ENCODE measurements around the gene PRSS1.

Gene PRSS1

DNA sequence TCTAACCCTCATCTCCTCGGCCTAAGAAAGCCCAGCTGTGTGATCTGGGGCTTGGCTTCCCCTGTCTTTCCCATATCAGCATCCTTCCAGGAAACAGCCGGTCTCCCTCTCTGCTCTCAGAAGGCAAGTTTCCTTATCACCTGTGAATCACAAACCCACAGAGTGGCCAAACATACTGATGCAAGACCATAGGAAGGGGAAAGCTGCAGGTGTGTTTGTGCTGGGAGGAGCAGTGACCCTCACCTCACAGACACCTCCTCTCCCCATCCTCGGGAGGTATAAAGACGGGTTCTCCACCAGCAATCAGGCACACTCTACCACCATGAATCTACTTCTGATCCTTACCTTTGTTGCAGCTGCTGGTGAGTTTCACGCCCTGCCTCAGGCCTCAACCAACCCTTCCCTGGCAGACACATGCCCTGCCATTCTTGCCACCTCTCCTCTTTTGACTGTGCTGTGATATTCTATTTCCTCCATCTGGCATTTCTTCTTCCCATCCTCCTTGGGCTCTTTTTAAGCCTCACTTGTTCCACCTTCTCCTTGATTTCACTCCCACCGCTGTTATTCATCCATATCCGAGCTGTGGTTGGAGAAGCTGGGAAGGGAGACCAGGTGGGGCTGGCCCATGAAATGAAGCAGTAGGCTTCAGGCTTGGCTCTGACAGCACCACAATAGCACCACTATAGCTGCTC, 21.5 kb downstream of the PRSS1 start, which contains the start of gene PRSS2:
PRSS2 (plus strand) TSS at position 310 of the 692 bp plus-strand sequence; CDS start at position 323, 13 bp downstream.
- H3K4me3 ChIP-seq (ENCODE audit: insufficient read depth, low read length, poor library complexity, severe bottlenecking): no peak within 1 kb of the TSS
- H3K27me3 ChIP-seq (ENCODE audit: low read length): no peaks in the 10 kb centered on the region
- H3K9me2 ChIP-seq (replicated peaks; ENCODE audit: insufficient read depth, low read length): no peaks in the 10 kb centered on the region
- no peaks in the 10 kb centered on the region for H3K79me2 ChIP-seq (ENCODE audit: insufficient read depth, low read length)
- H3K36me3 ChIP-seq (ENCODE audit: low read length): no peaks in the 10 kb centered on the region
- H3K27ac ChIP-seq (ENCODE audit: low read depth, low read length): no peak within 1 kb of the TSS
- no peak within 1 kb of the TSS for H3K4me2 ChIP-seq (ENCODE audit: low read depth, low read length, poor library complexity, severe bottlenecking)
- no peaks in the 10 kb centered on the region for H3K9me3 ChIP-seq (ENCODE audit: insufficient read depth, low read length)
- H3F3A ChIP-seq (ENCODE audit: insufficient read depth): no peaks in the 10 kb centered on the region
- no peaks in the 10 kb centered on the region for H4K20me1 ChIP-seq (ENCODE audit: low read depth, low read length)
- no peak for TF ChIP-seq EZH2phosphoT487 (conservative IDR thresholded peaks at IDR 0.05; ENCODE audit: low read length)
- H2AFZ ChIP-seq (ENCODE audit: low read depth, low read length, severe bottlenecking): no peak within 1 kb of the TSS
- no peak within 1 kb of the TSS for H3K9ac ChIP-seq (ENCODE audit: low read length)

DNA sequence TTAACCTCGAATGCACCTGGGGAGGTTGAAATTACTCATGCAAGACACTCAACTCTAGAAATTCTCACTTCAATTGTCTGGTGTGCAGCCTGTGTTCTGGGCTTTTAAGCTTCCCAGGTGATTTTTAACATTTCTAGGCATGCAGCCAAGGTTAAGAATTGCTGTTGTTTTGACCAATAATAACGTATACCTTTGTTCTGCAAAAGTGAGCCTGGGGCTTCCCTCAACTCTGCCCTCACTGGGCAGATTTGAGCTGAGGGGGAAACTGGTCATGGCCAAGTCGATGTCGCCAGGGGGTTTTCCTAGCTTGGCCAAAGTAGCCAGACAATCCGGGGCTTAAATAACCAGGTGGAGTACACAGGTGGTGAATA, 22.1 kb downstream of the PRSS1 start:
- Histone ChIP-seq H3K4me3 (ENCODE audit: insufficient read depth, low read length, poor library complexity, severe bottlenecking) (no peak overlapping the region), H3K36me3 (ENCODE audit: low read length) (no peaks in the 10 kb centered on the region), H3K9ac (ENCODE audit: low read length) (no peak overlapping the region), H3K4me2 (ENCODE audit: low read depth, low read length, poor library complexity, severe bottlenecking) (no peak overlapping the region), H4K20me1 (ENCODE audit: low read depth, low read length) (no peaks in the 10 kb centered on the region), H3K27me3 (ENCODE audit: low read length) (no peaks in the 10 kb centered on the region), H3K27ac (ENCODE audit: low read depth, low read length) (no peak overlapping the region), H3K79me2 (ENCODE audit: insufficient read depth, low read length) (no peaks in the 10 kb centered on the region), H3K9me2 (replicated peaks; ENCODE audit: insufficient read depth, low read length) (no peaks in the 10 kb centered on the region), H3F3A (ENCODE audit: insufficient read depth) (no peaks in the 10 kb centered on the region), H3K9me3 (ENCODE audit: insufficient read depth, low read length) (no peaks in the 10 kb centered on the region), H2AFZ (ENCODE audit: low read depth, low read length, severe bottlenecking) (no peak overlapping the region)
- no peak for TF ChIP-seq EZH2phosphoT487 (conservative IDR thresholded peaks at IDR 0.05; ENCODE audit: low read length)
- TF ChIP-seq, protein P1, sequence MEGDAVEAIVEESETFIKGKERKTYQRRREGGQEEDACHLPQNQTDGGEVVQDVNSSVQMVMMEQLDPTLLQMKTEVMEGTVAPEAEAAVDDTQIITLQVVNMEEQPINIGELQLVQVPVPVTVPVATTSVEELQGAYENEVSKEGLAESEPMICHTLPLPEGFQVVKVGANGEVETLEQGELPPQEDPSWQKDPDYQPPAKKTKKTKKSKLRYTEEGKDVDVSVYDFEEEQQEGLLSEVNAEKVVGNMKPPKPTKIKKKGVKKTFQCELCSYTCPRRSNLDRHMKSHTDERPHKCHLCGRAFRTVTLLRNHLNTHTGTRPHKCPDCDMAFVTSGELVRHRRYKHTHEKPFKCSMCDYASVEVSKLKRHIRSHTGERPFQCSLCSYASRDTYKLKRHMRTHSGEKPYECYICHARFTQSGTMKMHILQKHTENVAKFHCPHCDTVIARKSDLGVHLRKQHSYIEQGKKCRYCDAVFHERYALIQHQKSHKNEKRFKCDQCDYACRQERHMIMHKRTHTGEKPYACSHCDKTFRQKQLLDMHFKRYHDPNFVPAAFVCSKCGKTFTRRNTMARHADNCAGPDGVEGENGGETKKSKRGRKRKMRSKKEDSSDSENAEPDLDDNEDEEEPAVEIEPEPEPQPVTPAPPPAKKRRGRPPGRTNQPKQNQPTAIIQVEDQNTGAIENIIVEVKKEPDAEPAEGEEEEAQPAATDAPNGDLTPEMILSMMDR (IDR thresholded peaks at IDR 0.05; ENCODE audit: insufficient read depth, low read length, poor library complexity, severe bottlenecking): no peak

DNA sequence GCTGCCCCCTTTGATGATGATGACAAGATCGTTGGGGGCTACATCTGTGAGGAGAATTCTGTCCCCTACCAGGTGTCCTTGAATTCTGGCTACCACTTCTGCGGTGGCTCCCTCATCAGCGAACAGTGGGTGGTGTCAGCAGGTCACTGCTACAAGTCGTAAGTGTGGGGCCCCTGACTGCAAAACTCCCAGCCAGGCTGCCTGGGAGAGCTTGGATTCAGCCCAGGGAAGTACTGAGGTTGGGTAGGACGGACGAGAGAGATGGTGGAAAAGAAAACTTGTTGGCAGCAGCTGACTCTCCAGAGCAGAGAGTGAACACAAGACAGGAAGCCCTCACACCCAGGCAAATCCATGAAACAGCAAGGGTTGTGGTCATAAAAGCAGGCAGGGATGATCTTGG, 22.8 kb downstream of the PRSS1 start:
- Histone ChIP-seq H3K27ac (ENCODE audit: low read depth, low read length) (no peak overlapping the region), H3F3A (ENCODE audit: insufficient read depth) (no peaks in the 10 kb centered on the region), H3K9me2 (replicated peaks; ENCODE audit: insufficient read depth, low read length) (no peaks in the 10 kb centered on the region), H3K36me3 (ENCODE audit: low read length) (no peaks in the 10 kb centered on the region), H3K4me3 (ENCODE audit: insufficient read depth, low read length, poor library complexity, severe bottlenecking) (no peak overlapping the region), H3K4me2 (ENCODE audit: low read depth, low read length, poor library complexity, severe bottlenecking) (no peak overlapping the region), H3K9ac (ENCODE audit: low read length) (no peak overlapping the region), H4K20me1 (ENCODE audit: low read depth, low read length) (no peaks in the 10 kb centered on the region), H2AFZ (ENCODE audit: low read depth, low read length, severe bottlenecking) (no peak overlapping the region), H3K9me3 (ENCODE audit: insufficient read depth, low read length) (no peaks in the 10 kb centered on the region), H3K79me2 (ENCODE audit: insufficient read depth, low read length) (no peaks in the 10 kb centered on the region), H3K27me3 (ENCODE audit: low read length) (no peaks in the 10 kb centered on the region)
- no peak for TF ChIP-seq EZH2phosphoT487 (conservative IDR thresholded peaks at IDR 0.05; ENCODE audit: low read length)
- TF ChIP-seq, protein P1 (IDR thresholded peaks at IDR 0.05; ENCODE audit: insufficient read depth, low read length, poor library complexity, severe bottlenecking): no peak

DNA sequence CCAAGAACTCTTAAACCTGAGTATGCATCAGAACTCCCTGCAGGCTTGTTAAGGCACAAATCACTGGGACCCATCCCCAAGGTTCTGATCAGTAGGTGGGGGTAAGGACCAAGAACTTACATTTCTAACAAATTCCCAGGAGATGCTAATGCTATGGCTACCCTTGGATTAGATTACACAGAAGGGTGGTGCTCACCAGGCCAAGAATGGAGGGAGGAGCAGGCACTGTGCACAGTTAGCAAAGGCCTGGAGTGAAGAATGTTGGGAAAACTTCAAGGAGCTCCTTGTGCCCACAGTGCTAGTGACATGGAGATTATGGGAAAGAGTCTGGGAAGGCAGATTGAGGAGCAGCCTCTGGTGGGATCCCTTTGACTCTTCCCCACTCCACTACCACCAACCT, 23.4 kb downstream of the PRSS1 start:
- H3K36me3 ChIP-seq (ENCODE audit: low read length): no peaks in the 10 kb centered on the region
- no peak for TF ChIP-seq EZH2phosphoT487 (conservative IDR thresholded peaks at IDR 0.05; ENCODE audit: low read length)
- TF ChIP-seq, protein P1 (IDR thresholded peaks at IDR 0.05; ENCODE audit: insufficient read depth, low read length, poor library complexity, severe bottlenecking): no peak
- H3K4me2 ChIP-seq (ENCODE audit: low read depth, low read length, poor library complexity, severe bottlenecking): no peak overlapping the region
- H3K79me2 ChIP-seq (ENCODE audit: insufficient read depth, low read length): no peaks in the 10 kb centered on the region
- no peaks in the 10 kb centered on the region for H4K20me1 ChIP-seq (ENCODE audit: low read depth, low read length)
- no peak overlapping the region for H2AFZ ChIP-seq (ENCODE audit: low read depth, low read length, severe bottlenecking)
- no peak overlapping the region for H3K9ac ChIP-seq (ENCODE audit: low read length)
- H3K27ac ChIP-seq (ENCODE audit: low read depth, low read length): no peak overlapping the region
- H3K9me2 ChIP-seq (replicated peaks; ENCODE audit: insufficient read depth, low read length): no peaks in the 10 kb centered on the region
- no peaks in the 10 kb centered on the region for H3K27me3 ChIP-seq (ENCODE audit: low read length)
- H3K4me3 ChIP-seq (ENCODE audit: insufficient read depth, low read length, poor library complexity, severe bottlenecking): no peak overlapping the region
- no peaks in the 10 kb centered on the region for H3F3A ChIP-seq (ENCODE audit: insufficient read depth)
- no peaks in the 10 kb centered on the region for H3K9me3 ChIP-seq (ENCODE audit: insufficient read depth, low read length)

Data from SU-DHL-6 (cell line).